Fibroblast of villous mesenchyme (primary cell): Measurements from ENCODE around the gene ASB16. TPM values are rescaled to one million over a fixed set of nuclear protein-coding genes. Genes with fewer than 3 reads are reported as not detected.

Experiments used
- DNase-seq: peaks from one replicate; pipeline ENCODE4 v3.0.0-alpha.2; 2010; ENCODE audit warnings: low read depth
- H3K4me3 ChIP-seq: 2 replicates; pipeline ENCODE4 v1.5.1; 2011; ENCODE audit warnings: low read depth, mild to moderate bottlenecking, low read length
- CTCF ChIP-seq: IDR thresholded peaks from 2 replicates; pipeline ENCODE4 v1.5.1; 2012; ENCODE audit warnings: low read depth, mild to moderate bottlenecking, low read length; ENCODE audit not compliant: insufficient read depth
- total RNA-seq: library from RNA; depleted of rRNA; stranded (reverse); fragments of >200 nt; gene quantifications from 2 replicates; pipeline ENCODE4 v1.2.3, GENCODE V29; 2012

Gene ASB16
- total RNA-seq, 1 donor = not detected

- peak within 1 kb of the TSS; percentile 85 for H3K4me3 ChIP-seq
- no peak for TF ChIP-seq CTCF
- peak; percentile 99 for DNase-seq
Observed at GRCh38 chr17:44199553-44200477, 29.3 kb downstream of the ASB16 start, which contains the start of gene ATXN7L3. TSS of gene ATXN7L3 (minus strand) at chr17:44199884. CDS start at chr17:44198070, 1,814 bp downstream.

GRCh38 chr17:44200478-44201155, 30.1 kb downstream of the ASB16 start:
- TF ChIP-seq CTCF = no peak
- no peak for DNase-seq
- H3K4me3 ChIP-seq = peak overlapping the region; percentile 73

GRCh38 chr17:44202756-44203155, 32.3 kb downstream of the ASB16 start:
- peak; percentile 45 for DNase-seq
- no peak for TF ChIP-seq CTCF
- no peak overlapping the region for H3K4me3 ChIP-seq

GRCh38 chr17:44203731-44204440, 33.4 kb downstream of the ASB16 start:
- TF ChIP-seq CTCF = peak; percentile 71
- H3K4me3 ChIP-seq = no peak overlapping the region
- DNase-seq = peak; percentile 64

GRCh38 chr17:44204441-44204882, 34.0 kb downstream of the ASB16 start:
- H3K4me3 ChIP-seq = no peak overlapping the region
- no peak for TF ChIP-seq CTCF
- peak; percentile 87 for DNase-seq

- TF ChIP-seq CTCF = peak; percentile 31
- no peak overlapping the region for H3K4me3 ChIP-seq
- DNase-seq = no peak
Observed at GRCh38 chr17:44205962-44206824, 35.7 kb downstream of the ASB16 start.
